IPS-11a (cell line): ENCODE data around the gene PBX4.

ENCODE experiments used
- H3K4me3 ChIP-seq: one replicate; pipeline ENCODE4 v1.5.1; 2013; ENCODE audit warnings: low read depth, low read length, control low read depth

PBX4 gene

GRCh38 chr19:19559931-19560330, 58.6 kb downstream of the PBX4 start:
- H3K4me3 ChIP-seq, result no peak overlapping the region

GRCh38 chr19:19558636-19559035, 59.9 kb downstream of the PBX4 start:
- H3K4me3 ChIP-seq, result no peak overlapping the region

- H3K4me3 ChIP-seq, result no peak overlapping the region
These were observed 60.4 kb downstream of the PBX4 start for GRCh38 chr19:19558055-19558454.

GRCh38 chr19:19554074-19555023, 64.1 kb downstream of the PBX4 start:
- no peak overlapping the region for H3K4me3 ChIP-seq

- no peak overlapping the region for H3K4me3 ChIP-seq
These were observed 64.8 kb downstream of the PBX4 start for GRCh38 chr19:19553670-19554069.

- H3K4me3 ChIP-seq, result no peak overlapping the region
These were observed 65.7 kb downstream of the PBX4 start for GRCh38 chr19:19552798-19553197.

GRCh38 chr19:19551853-19552192, 66.7 kb downstream of the PBX4 start:
- no peak overlapping the region for H3K4me3 ChIP-seq

GRCh38 chr19:19550972-19551852, 67.3 kb downstream of the PBX4 start:
- no peak overlapping the region for H3K4me3 ChIP-seq

GRCh38 chr19:19550485-19550929, 68.0 kb downstream of the PBX4 start:
- no peak overlapping the region for H3K4me3 ChIP-seq

GRCh38 chr19:19549804-19550464, 68.6 kb downstream of the PBX4 start:
- no peak overlapping the region for H3K4me3 ChIP-seq

- H3K4me3 ChIP-seq, result no peak overlapping the region
These were observed 69.3 kb downstream of the PBX4 start for GRCh38 chr19:19548915-19549759.

- no peak overlapping the region for H3K4me3 ChIP-seq
These were observed 70.7 kb downstream of the PBX4 start for GRCh38 chr19:19547674-19548336.

- no peak overlapping the region for H3K4me3 ChIP-seq
These were observed 71.7 kb downstream of the PBX4 start for GRCh38 chr19:19546751-19547162.

- H3K4me3 ChIP-seq, result no peak overlapping the region
These were observed 72.8 kb downstream of the PBX4 start for GRCh38 chr19:19545707-19546106.

GRCh38 chr19:19544954-19545591, 73.4 kb downstream of the PBX4 start:
- H3K4me3 ChIP-seq, result no peak overlapping the region

GRCh38 chr19:19544257-19544953, 74.1 kb downstream of the PBX4 start:
- H3K4me3 ChIP-seq, result no peak overlapping the region

- no peak overlapping the region for H3K4me3 ChIP-seq
These were observed 74.8 kb downstream of the PBX4 start for GRCh38 chr19:19543640-19544039.

- no peak overlapping the region for H3K4me3 ChIP-seq
These were observed 75.4 kb downstream of the PBX4 start for GRCh38 chr19:19543101-19543500.

GRCh38 chr19:19542507-19542906, 76.0 kb downstream of the PBX4 start:
- H3K4me3 ChIP-seq, result no peak overlapping the region
